ENCODE results near the gene PHGDH.
"Not testable (repeated sequence)": the region's sequence is repeated elsewhere in the genome, so short reads cannot be mapped to it uniquely, and the experiment has no call there.

Gene PHGDH

DNA sequence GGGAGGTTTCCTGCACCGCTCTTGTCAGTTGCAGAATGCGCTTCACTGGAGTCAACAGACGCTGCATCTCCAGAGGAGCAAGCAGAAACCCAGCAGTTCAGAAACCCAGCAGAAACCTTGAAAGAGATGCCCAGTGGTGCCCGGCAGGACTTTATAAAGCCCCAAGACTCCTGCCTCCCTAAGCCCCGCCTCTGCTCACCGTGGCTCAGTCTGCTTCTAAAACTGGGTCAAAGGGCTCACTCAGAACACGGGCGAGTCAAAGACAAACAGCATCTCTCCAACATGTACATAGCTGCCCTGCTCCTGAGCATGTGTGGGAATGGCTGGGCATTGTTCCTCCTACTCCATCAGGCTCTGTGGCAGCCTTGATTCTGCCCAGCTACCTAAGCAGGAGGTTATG is 57.0 kb downstream of the PHGDH start, which contains the start of gene HMGCS2:
TSS of gene HMGCS2 (minus strand) at position 128 of the 400 bp plus-strand sequence. CDS start at position 67, 61 bp downstream.
- DNase-seq = no peak

DNA sequence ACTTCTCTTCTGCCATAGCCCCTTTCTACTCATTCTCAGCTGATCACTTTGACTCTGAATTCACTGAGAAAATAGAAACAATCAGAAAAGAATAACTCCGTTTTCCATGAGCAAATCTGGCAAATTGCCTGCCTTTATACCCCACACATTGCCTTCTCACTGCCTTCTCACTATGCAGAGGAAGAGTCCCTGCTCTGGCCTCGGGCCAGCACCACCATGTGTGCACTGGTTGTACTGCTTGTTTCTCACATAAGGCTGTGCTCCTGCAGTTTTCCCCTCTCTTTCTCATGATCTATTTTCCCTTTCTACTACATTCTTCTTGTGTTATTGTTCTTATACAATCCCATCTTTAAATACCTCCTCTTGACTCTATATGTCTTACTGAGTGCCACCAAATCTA is 59.3 kb downstream of the PHGDH start:
- DNase-seq = no peak

DNA sequence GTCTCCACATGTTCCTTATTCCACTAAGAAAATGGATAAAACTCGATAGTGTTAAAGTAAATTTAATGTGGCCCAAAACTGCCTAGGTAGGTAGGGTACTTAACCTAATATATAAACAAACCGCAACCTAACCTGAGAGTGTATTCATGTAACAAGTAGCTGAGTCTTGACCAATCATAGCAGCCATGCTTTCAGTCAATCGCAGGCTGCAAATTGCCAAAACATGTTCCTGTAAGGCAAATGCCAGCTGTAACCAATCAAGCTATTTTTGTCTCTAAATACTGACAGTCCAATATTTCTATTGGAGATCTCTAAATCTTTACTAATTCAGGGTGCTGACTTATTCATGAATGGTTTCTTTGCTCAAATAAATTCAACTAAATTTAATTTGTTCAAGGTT is 60.0 kb downstream of the PHGDH start:
- DNase-seq = no peak

DNA sequence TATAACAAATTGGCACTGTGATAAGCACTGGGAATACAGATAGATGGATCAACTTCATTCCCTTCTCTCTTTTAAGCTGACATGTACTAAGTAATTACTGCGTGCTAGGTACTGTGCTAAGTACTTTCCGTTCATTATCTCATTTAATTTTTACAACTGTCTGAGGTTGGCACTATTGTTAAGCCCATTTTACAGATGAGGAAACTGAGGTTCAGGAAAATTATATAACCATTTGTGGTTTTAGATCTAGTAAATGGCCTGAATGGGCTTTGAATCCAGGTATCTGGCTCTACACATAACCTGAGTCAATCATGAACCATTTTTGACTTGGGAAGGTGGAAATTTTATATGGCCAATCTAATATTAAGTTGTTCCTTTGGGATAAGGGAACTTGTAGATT is 60.6 kb downstream of the PHGDH start:
- DNase-seq = no peak

DNA sequence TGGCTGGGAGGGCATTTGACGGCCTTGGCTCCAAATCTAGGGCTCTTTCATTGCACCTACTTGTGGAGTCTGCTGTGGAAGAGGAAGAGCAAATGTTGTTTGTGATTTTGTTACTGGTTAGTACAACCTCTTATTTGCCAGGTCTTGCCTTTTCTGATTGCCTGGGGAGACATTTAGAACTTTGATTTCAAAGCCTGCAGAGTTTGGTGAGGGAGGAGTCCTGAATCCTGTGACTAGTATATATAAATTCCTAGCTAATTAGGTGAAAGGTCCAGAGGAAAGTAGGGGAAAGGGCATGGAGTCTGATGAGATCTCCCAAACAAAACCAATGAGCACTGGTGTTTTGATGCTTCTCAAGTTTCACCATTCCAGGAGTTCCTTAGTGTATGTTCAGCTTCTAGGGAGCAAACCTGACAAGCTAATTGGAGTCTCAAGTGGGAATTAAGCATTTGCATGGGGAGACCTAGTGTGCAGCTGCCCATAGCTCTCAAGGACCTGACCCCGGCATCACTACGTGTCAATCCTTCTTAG is 62.0 kb downstream of the PHGDH start:
- DNase-seq = no peak

DNA sequence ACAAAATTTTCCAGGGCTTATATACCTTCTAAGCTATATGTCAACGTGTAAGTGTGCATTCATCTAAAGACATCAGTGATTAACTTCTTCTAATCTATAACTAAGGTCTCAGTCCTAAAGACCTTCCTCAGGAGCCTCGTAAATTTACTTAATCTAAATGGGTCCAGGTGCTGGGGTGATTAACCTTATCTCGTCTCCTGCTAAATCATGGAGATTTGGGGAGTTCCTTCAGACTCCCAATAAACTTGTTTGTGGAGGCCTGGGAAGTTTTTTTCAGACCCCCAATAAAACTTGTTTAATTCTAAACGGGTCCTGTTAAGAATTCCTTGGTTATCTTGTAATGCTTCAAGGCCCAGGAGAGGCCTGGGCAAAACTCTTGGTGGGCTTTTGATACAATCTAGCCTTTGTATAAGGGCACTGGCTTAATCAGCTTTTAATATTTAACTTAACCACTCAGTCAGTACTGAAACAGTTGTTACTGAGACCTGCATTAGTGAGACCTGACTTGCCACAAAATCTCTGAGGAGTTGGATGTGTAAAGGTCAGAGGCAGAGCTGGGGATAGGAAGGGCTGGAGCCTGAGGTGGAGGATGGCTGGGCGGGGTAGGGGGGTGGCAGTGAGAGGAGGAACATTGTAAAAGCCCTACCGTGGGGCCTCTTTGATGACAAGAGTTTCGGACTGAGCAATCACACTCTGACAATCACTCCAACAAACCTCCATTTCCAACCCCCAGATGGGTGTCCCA is 63.2 kb downstream of the PHGDH start:
- no peak for DNase-seq

DNA sequence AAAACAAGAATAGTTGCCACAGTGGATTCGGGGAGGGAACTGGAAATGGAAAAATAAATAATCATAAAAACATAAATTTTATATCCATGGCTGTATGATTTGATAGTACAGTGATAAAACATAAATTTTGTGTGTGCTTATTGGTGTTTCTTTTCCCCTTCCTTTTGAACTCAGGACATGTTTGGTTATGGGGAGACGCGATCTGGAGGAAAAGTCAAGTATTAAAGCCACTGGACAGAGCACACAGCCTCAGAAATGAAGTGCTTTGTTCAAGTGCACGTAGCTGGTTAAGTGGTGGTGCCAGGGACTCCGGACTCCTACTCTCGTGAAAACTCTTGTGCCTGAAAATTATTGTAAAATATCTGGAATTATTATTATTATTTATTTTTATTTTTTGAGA is 66.6 kb downstream of the PHGDH start:
- DNase-seq = no peak

DNA sequence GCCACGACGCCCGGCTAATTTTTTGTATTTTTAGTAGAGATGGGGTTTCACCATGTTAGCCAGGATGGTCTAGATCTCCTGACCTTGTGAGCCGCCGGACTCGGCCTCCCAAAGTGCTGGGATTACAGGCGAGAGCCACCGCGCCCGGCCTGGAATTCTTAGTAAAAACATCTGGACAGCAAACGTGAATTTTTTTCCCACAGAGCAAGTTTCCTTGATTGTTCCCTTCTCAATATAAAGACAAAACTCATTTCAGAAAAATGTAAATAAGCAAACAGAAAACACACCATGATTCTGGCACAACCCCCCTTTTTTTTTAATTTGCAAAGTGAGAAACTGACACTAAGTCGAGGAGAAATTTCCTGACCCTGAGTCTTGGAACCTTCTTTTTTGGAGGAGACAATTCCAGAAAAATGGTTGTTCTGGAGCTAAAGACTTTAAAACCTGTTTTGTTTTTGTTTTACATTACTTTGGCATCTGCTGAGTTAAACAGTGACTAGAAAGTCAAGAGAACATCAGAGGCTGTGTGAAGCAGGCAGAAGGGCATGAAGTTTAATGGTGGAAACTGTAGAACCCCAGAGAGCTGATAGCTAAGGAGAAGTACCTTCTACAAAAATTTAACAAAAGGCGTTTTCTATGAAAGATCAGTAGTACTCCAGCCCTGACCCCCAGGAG is 67.3 kb downstream of the PHGDH start:
- no peak for DNase-seq

DNA sequence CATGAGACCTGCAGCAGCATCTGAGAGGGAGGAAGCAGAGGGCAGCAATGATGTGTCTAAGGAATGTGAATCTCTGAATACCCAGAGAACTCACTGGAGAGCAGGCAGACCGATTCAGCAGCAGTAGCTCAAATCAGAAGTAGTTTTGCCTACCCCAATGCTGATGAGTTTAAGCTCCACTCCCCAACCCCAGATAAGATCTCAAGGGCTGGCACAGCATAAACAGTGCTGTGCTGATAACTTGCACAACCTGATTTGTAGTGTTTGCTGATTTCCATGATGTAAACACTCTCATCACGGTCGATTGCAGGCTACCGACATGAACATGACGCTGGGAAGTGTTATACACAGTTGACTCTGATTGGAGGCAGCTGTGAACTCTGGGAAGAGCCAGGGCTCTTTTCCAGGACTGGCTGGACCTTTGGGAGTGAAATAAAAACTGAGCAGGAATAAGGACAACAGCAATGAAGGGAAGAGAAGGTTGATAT is 68.2 kb downstream of the PHGDH start:
- no peak for DNase-seq

DNA sequence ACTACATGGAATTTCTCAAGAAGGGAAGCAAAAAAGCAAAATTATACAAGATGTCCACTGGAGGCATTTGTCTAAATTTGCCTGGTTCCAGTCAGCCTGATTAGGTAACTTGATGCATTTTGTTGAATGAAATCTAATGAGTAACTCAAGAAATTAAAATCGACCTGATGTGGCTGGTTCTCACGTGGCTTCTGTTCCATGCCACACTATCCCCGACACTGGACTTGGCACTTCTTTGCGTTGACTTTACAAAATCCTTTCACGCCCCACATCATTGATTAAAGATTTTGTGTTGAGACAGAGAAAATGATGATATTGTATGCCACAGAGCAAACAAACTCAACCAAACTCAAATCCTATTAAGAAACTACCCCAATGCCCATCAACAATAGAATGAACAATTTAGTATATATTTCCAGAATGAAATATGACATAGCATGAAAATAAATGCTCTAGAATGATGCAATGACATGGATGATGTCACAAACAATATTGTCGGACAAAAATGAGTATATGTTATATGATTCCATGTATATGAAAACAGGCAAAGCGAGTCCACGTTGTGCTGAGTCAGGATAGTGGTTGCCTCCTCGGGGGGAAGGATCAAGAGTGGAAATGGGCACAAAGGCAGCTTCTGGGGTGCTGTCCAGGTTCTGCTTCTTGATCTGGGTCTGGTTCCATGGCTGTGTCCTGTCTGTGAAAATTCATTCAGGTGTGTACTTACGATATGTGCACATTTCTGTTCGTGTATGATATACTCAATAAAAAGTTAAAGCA is 69.9 kb downstream of the PHGDH start:
- DNase-seq = no peak

DNA sequence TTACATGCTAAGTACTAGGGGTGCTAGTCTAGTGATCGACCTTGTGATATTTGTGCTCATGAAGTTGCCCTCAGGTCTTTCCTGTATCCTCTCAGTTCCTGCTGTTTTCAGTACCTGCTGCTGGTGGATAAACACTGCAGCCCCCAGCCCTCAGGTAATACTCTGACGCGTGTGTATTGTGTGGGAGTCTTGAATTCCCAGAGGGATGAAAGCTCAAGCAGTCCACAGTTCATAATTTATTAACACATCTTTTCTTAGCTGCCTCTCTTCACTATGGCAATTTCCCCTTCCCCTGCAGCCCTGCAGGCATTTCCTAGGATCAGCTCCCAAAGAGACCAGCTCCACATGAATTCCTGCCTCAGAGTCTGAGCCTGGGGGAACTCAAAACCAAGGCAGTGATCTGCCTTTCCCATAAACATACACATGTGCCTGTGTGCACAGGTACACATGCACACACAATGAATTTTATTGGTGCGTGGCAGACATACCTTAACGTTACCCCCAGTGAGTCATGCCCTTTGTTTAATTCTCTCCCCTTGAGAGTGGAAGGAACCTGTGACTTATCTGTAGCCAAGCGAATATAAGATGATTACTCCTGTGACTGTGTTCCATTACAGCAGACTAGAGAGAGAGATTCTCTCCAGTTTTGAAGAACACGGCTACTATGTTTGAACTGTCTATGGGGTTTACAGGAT is 71.0 kb downstream of the PHGDH start:
- no peak for DNase-seq

DNA sequence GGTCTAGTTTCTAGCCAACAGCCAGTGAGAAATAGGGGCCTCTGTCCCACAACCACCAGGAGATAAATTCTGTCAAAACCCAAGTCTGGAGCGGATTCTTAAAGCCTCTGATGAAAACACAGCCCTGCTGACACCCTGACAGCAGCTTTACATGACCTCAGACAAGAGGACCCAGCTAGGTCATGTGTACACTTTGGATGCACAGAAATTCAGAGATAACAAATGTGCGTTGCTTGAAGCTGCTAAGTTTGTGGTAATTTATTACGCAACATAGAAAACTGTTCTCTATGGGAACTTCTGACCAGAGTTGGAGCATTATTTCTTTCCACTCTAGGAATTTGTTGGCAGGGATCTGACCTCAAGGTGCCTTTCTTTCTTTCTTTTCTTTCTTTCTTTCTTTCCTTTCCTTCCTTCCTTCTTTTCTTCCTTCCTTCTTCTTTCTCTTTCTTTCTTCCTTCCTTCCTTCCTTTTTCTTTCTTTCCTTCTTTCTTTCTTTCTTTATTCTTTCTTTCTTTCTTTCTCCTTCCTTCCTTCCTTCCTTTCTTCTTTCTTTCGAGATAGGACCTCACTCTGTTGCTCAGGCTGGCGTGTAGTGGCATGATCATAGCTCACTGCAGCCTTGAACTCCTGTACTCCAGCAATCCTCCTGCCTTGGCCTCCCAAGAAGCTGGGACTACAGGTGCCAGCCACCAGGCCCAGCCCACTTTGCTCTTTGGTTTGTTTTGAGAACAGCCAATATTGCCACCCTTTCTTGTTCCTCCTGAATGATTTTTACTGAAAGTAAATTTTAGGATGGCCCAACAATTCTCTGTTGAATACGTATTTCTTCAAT is 71.8 kb downstream of the PHGDH start:
- no peak for DNase-seq

DNA sequence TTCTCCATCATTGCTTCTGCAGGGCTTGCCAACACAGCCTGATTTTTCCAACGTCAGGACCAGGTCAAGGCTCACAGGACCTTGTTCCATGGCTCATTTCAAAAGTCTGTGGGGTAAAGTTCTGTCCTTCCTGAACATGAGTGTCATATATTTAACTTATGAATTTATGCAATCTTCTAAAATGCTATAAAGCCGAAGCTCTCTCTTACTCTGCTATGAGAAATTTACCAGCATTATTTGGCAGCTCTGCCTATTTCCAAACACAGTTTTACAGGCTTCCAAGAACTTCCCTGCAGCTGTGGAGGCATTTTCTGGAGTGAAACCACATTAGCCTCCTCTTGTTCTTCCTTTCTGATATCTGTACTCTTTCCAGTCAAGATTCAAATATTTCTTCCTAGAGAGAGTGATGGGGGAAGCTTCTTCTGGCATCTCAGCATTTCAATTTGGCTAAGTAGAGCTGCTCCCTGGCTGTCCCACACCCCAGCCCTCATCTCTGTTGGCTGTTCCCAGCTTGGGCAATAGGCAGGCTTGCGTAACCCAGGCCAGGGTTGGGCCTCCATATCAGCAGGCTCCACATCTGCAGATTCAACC is 72.6 kb downstream of the PHGDH start:
- DNase-seq = no peak

DNA sequence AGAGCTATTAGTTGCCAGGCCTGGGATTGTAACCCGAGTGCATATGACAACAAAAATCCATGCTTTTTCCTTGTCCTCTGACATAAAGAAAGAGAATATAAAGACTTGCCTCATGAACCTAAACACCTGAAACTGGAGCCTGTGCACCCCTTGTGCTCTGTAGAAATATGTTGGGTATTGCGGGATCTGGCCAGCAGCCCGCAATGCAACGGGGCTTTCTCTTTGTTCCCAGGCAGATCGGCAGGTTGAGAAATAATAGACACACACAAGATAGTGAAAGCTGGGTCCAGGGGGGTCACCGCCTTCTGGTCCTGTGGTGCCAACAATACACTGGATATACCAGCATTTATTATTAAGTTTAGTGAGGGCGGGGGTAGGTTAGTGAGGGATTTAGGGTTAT is 74.3 kb downstream of the PHGDH start:
- not testable (repeated sequence) for DNase-seq

DNA sequence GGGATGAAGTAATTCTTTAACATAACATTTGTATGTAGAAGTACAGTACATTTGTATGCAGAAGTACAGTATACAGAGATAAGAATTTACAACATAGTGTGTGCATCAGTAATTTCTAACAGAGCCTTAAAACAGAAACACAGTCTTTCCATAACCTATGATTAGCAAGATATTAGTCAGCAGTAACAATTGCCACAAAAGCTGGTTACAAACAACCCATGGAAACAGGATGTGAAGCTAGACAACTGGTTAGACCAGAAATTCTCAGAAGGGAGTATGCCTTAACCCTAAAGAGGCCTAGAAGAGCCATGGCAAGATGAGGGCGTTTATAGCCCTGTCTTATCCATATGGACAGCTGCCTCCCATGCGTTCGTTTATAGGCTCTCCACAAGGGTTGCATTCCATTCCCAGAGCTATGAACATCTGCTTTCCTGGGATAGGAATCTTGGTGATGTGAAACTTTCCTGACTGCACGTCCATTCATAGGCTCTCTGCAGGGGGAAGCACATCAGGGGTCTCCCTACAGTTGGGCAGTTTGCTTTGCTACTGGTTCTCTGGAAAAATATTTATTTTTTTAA is 74.8 kb downstream of the PHGDH start:
- not testable (repeated sequence) for DNase-seq

DNA sequence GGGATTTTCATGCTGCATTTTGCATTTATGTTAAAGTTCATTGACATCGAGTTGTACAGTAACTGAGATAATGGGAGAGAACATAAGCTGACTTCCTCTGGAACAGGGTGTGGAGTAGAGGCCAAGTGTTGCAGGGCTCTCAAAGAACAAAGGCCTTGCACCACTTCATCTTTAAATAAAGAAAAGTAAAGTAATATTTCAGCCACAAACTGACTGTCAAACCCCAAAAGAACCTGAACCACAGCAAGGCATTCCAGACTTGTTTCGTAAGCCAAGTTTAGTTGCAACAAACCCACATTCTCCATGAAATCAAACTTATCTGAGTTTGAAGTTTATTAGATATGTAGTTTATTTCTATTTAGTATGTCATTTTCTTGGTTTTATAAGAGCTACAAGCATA is 76.0 kb downstream of the PHGDH start:
- DNase-seq = no peak

DNA sequence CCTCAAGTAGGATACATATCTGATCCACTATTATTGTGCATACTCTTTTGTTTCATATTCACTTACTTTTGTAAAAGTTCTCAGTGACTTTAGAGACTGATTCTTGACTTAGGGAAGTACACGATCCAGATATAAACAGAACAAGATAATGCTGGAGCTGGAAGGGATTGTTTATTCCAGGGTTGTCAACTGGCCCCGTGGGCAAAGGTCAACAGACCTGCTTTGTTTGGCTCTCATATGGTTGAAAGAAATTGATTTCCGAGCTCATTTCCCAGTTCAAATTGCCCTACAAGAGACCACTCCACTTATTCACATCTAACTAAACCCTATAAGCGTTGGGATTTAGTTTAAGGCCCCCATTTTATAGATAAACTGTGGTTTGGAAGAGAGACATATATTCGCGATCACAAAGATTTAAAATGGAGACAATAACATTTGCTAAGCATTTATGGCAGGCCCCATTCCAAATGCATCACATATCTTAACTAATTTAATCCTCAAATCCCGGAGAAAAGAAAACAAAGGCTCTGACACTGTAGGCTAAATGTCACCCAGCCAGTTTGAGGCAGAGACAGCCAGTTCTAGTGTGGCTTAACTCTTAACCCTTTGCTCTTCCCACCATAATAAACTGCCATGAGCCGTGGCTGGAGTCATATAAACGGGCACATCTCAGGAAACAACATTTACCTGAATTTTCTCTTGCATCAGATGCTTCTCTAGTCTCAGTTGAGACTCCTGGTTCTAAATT is 78.9 kb downstream of the PHGDH start:
- no peak for DNase-seq

DNA sequence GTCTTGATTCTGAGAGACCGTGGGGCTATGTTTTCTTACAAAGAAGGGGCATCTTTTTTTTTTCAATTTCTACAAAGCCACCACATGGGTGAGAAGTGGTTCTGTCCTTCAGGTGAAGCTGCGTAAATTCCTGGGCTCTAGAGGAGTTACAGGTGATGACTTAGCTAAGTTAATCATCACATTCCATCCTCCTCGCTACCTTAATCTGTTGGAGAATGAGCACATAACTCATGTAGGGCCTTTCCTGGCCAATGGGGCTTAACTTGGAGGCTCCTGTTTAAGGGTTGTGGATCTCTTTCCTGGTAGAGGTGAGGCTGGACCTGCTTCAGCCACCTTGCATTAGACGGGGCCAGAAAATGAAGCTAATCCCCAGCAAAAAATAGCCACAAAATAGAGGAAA is 79.6 kb downstream of the PHGDH start:
- no peak for DNase-seq

Data from GF-D8 (cell line).